Peyer's patch (tissue), 4 donors: ENCODE results near the gene RFX3.

Experiments used
- CTCF ChIP-seq, 6 experiments: fragments of 450-650 bp in 4 of 6; fragments of 200-600 bp in 2 of 6; sonication (generic) in 1 of 6; IDR thresholded peaks; one replicate each; pipeline ENCODE4 v1.5.1; 2017 to 2019; ENCODE audit warnings: antibody characterized with exemption in 6 of 6, mild to moderate bottlenecking in 3 of 6, moderate library complexity in 1 of 6
- POLR2A ChIP-seq, 2 donors: fragments of 450-650 bp; IDR thresholded peaks; one replicate each; pipeline ENCODE4 v1.5.1; 2017; ENCODE audit warnings: antibody characterized with exemption in 2 of 2, mild to moderate bottlenecking in 2 of 2, moderate library complexity in 2 of 2

DNA sequence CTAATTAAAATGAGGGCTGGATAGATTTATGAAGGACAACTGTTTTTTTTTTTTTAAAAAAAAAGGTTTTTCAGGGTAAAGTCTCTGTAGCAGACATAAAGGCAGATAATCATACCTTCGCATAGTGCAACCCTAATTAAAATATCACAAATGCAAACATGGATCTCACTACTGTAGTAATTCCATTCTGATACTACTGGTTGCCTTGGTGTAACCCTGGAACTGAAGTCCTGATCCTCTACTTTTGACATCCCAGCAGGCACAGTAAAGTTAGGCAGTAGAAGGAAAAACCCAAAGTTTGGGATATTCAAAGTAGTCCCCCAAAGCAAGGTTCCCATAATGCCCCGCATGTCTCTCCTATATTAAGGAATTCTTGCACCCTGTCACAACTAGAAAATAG is 19.6 kb downstream of the RFX3 start:
- no peak for TF ChIP-seq CTCF (IDR thresholded peaks at IDR 0.05)
- no peak for TF ChIP-seq POLR2A (IDR thresholded peaks at IDR 0.05)
